ENCODE measurements around the gene MIF. TPM values are rescaled to one million over a fixed set of nuclear protein-coding genes. Genes with fewer than 3 reads are reported as not detected.

MIF gene
- polyA plus RNA-seq, 2 of the 4 experiments (the other 2 are of a cell fraction), result 197 to 776 TPM

DNA sequence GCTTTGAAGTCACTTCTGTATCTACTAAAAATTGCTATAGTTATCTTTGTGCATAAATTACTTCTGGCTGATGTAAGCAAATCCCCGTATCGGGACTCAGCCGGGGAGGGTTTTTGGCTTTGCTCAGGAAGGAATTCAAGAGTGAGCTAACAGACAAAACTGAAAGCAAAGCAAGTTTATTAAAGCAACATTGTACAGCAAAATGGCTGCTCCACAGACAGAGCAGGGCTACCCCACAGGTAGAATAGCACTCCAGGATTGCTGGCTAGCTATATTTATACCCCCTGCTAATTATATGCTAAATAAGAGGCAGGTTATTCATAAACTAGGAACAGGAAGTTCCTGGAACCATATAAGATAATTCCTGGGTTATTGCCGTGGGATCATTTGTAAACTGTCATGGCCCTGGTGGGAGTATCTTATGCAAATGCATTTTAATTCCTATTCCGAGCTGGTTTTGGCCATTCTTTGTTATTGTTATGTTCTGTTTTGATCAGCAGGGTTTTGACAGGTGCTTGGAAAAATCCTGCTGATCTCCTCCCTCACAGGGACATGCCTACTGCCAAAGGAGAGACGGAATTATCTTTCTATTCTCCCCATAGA lies 15.2 kb downstream of the MIF start:
- POLR2A ChIA-PET, result interaction anchor here (1.2 kb wide), 1 partner anchor 15 kb away, joined by 3 read pairs; the partner anchor contains the start of gene MIF
- TF ChIP-seq ATOH8 (CRISPR knock-in tag; IDR thresholded peaks at IDR 0.05; ENCODE audit: low read depth) (no peak), ZC3H11A (IDR thresholded peaks at IDR 0.05) (no peak), TFCP2L1 (CRISPR knock-in tag; IDR thresholded peaks at IDR 0.05) (no peak), RFX5 (IDR thresholded peaks at IDR 0.05) (no peak), FOSL2 (IDR thresholded peaks at IDR 0.05) (no peak), FOSL2 (CRISPR knock-in tag; IDR thresholded peaks at IDR 0.05) (no peak)
- TF ChIP-seq, protein P1, sequence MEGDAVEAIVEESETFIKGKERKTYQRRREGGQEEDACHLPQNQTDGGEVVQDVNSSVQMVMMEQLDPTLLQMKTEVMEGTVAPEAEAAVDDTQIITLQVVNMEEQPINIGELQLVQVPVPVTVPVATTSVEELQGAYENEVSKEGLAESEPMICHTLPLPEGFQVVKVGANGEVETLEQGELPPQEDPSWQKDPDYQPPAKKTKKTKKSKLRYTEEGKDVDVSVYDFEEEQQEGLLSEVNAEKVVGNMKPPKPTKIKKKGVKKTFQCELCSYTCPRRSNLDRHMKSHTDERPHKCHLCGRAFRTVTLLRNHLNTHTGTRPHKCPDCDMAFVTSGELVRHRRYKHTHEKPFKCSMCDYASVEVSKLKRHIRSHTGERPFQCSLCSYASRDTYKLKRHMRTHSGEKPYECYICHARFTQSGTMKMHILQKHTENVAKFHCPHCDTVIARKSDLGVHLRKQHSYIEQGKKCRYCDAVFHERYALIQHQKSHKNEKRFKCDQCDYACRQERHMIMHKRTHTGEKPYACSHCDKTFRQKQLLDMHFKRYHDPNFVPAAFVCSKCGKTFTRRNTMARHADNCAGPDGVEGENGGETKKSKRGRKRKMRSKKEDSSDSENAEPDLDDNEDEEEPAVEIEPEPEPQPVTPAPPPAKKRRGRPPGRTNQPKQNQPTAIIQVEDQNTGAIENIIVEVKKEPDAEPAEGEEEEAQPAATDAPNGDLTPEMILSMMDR (IDR thresholded peaks at IDR 0.05), result no peak
- TF ChIP-seq, protein P2, sequence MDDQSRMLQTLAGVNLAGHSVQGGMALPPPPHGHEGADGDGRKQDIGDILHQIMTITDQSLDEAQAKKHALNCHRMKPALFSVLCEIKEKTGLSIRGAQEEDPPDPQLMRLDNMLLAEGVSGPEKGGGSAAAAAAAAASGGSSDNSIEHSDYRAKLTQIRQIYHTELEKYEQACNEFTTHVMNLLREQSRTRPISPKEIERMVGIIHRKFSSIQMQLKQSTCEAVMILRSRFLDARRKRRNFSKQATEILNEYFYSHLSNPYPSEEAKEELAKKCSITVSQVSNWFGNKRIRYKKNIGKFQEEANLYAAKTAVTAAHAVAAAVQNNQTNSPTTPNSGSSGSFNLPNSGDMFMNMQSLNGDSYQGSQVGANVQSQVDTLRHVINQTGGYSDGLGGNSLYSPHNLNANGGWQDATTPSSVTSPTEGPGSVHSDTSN (IDR thresholded peaks at IDR 0.05), result no peak
- H3K4me3 ChIP-seq, result no peak overlapping the region
- WGBS (ENCODE audit: missing lambda C conversion rate), result 78% methylated on average over 6 of the region's 6 CpGs
- H3K4me1 ChIP-seq, result no peaks in the 10 kb centered on the region
- ATAC-seq (no peak), FAIRE-seq (no peak), DNase-seq (ENCODE audit: low read depth in 1 of 2, low spot score in 1 of 2) (no peak)
- H3K27ac ChIP-seq, result no peak overlapping the region
- no peak overlapping the region for H3K4me2 ChIP-seq
- CTCF ChIA-PET, result interaction anchor here (1.0 to 2.2 kb wide), 5 partner anchors 11 to 141 kb away, joined by 3 to 12 read pairs (median 3); partner anchors contain the start of gene MIF
- H3K9me3 ChIP-seq, result no peaks in the 10 kb centered on the region

- CTCF ChIA-PET, result interaction anchor here (1.1 to 2.2 kb wide), 3 partner anchors 17 to 142 kb away, joined by 3 to 12 read pairs (median 3); partner anchors contain the start of gene MIF
- Histone ChIP-seq H3K4me1 (no peaks in the 10 kb centered on the region), H3K4me2 (no peak overlapping the region), H3K9me3 (no peaks in the 10 kb centered on the region), H3K27ac (no peak overlapping the region), H3K4me3 (no peak overlapping the region)
- 17% methylated on average over 3 of the region's 3 CpGs for WGBS (ENCODE audit: missing lambda C conversion rate)
- DNase-seq (ENCODE audit: low read depth in 1 of 2, low spot score in 1 of 2), result no peak
- TF ChIP-seq POLR2AphosphoS2 (conservative IDR thresholded peaks at IDR 0.05; ENCODE audit: low read length) (no peak), ZFP36 (IDR thresholded peaks at IDR 0.05; ENCODE audit: borderline replicate concordance, partially characterized antibody) (no peak), EHMT2 (IDR thresholded peaks at IDR 0.05; ENCODE audit: low read depth) (no peak), MYC (IDR thresholded peaks at IDR 0.05; ENCODE audit: borderline replicate concordance, low read length) (no peak), CHD4 (IDR thresholded peaks at IDR 0.05; ENCODE audit: borderline replicate concordance) (no peak), NPAS2 (CRISPR knock-in tag; IDR thresholded peaks at IDR 0.05; ENCODE audit: borderline replicate concordance) (no peak), ZC3H11A (IDR thresholded peaks at IDR 0.05) (no peak), NFE2L2 (conservative IDR thresholded peaks at IDR 0.05; ENCODE audit: low read length) (no peak), EHF (CRISPR knock-in tag; IDR thresholded peaks at IDR 0.05) (no peak), MAZ (IDR thresholded peaks at IDR 0.05; ENCODE audit: borderline replicate concordance, low read depth, low read length) (no peak), HOXA7 (CRISPR knock-in tag; IDR thresholded peaks at IDR 0.05) (no peak), CEBPB (IDR thresholded peaks at IDR 0.05) (no peak), CBX2 (IDR thresholded peaks at IDR 0.05; ENCODE audit: borderline replicate concordance, low read depth) (no peak), ZSCAN20 (CRISPR knock-in tag; IDR thresholded peaks at IDR 0.05) (no peak), BHLHE40 (IDR thresholded peaks at IDR 0.05; ENCODE audit: low read depth, low read length) (no peak), FOXS1 (CRISPR knock-in tag; IDR thresholded peaks at IDR 0.05) (no peak), GATA3 (IDR thresholded peaks at IDR 0.05; ENCODE audit: borderline replicate concordance) (no peak)
- TF ChIP-seq, protein P3, sequence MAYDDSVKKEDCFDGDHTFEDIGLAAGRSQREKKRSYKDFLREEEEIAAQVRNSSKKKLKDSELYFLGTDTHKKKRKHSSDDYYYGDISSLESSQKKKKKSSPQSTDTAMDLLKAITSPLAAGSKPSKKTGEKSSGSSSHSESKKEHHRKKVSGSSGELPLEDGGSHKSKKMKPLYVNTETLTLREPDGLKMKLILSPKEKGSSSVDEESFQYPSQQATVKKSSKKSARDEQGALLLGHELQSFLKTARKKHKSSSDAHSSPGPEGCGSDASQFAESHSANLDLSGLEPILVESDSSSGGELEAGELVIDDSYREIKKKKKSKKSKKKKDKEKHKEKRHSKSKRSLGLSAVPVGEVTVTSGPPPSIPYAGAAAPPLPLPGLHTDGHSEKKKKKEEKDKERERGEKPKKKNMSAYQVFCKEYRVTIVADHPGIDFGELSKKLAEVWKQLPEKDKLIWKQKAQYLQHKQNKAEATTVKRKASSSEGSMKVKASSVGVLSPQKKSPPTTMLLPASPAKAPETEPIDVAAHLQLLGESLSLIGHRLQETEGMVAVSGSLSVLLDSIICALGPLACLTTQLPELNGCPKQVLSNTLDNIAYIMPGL (CRISPR knock-in tag; IDR thresholded peaks at IDR 0.05; ENCODE audit: borderline replicate concordance), result no peak
- TF ChIP-seq, protein P4, sequence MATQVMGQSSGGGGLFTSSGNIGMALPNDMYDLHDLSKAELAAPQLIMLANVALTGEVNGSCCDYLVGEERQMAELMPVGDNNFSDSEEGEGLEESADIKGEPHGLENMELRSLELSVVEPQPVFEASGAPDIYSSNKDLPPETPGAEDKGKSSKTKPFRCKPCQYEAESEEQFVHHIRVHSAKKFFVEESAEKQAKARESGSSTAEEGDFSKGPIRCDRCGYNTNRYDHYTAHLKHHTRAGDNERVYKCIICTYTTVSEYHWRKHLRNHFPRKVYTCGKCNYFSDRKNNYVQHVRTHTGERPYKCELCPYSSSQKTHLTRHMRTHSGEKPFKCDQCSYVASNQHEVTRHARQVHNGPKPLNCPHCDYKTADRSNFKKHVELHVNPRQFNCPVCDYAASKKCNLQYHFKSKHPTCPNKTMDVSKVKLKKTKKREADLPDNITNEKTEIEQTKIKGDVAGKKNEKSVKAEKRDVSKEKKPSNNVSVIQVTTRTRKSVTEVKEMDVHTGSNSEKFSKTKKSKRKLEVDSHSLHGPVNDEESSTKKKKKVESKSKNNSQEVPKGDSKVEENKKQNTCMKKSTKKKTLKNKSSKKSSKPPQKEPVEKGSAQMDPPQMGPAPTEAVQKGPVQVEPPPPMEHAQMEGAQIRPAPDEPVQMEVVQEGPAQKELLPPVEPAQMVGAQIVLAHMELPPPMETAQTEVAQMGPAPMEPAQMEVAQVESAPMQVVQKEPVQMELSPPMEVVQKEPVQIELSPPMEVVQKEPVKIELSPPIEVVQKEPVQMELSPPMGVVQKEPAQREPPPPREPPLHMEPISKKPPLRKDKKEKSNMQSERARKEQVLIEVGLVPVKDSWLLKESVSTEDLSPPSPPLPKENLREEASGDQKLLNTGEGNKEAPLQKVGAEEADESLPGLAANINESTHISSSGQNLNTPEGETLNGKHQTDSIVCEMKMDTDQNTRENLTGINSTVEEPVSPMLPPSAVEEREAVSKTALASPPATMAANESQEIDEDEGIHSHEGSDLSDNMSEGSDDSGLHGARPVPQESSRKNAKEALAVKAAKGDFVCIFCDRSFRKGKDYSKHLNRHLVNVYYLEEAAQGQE (IDR thresholded peaks at IDR 0.05), result no peak
- FAIRE-seq, result no peak
- POLR2A ChIA-PET, result interaction anchor here (1.8 kb wide), 1 partner anchor 16 kb away, joined by 3 read pairs; the partner anchor contains the start of gene MIF
- no peak for ATAC-seq
These were observed 16.5 kb downstream of the MIF start for GRCh38 chr22:23910496-23911190.
